IPS-18c (cell line): ENCODE data around the gene ERI3.

ENCODE experiments used
- H3K4me3 ChIP-seq: 2 replicates; pipeline ENCODE4 v1.7.0; 2013; ENCODE audit warnings: low read depth, mild to moderate bottlenecking, low read length, moderate library complexity; ENCODE audit not compliant: insufficient read depth
- H3K9me3 ChIP-seq: one replicate; pipeline ENCODE4 v1.6.1; 2013; ENCODE audit warnings: mild to moderate bottlenecking, low read length, moderate library complexity; ENCODE audit not compliant: control insufficient read depth, insufficient read depth

ERI3 gene

GRCh38 chr1:44301442-44301841, 53.6 kb downstream of the ERI3 start:
- Histone ChIP-seq H3K4me3 (no peak overlapping the region), H3K9me3 (peaks cover 2% of the 10 kb centered on the region)

GRCh38 chr1:44300852-44301251, 54.2 kb downstream of the ERI3 start:
- Histone ChIP-seq H3K9me3 (peaks cover 2% of the 10 kb centered on the region), H3K4me3 (no peak overlapping the region)

- H3K9me3 ChIP-seq: no peaks in the 10 kb centered on the region
- no peak overlapping the region for H3K4me3 ChIP-seq
These were observed 57.2 kb downstream of the ERI3 start for GRCh38 chr1:44297695-44298400.

- H3K4me3 ChIP-seq: no peak overlapping the region
- no peaks in the 10 kb centered on the region for H3K9me3 ChIP-seq
These were observed 58.3 kb downstream of the ERI3 start for GRCh38 chr1:44296806-44297205.

- Histone ChIP-seq H3K4me3 (no peak overlapping the region), H3K9me3 (no peaks in the 10 kb centered on the region)
These were observed 59.0 kb downstream of the ERI3 start for GRCh38 chr1:44296086-44296485.

GRCh38 chr1:44294588-44295007, 60.5 kb downstream of the ERI3 start:
- no peak overlapping the region for H3K4me3 ChIP-seq
- H3K9me3 ChIP-seq: no peaks in the 10 kb centered on the region

- Histone ChIP-seq H3K4me3 (no peak overlapping the region), H3K9me3 (no peaks in the 10 kb centered on the region)
These were observed 61.2 kb downstream of the ERI3 start for GRCh38 chr1:44293761-44294315.

GRCh38 chr1:44292651-44293050, 62.4 kb downstream of the ERI3 start:
- Histone ChIP-seq H3K4me3 (no peak overlapping the region), H3K9me3 (peaks cover 2% of the 10 kb centered on the region)

- Histone ChIP-seq H3K4me3 (no peak overlapping the region), H3K9me3 (peaks cover 2% of the 10 kb centered on the region)
These were observed 64.6 kb downstream of the ERI3 start for GRCh38 chr1:44290250-44291094.

- Histone ChIP-seq H3K4me3 (no peak overlapping the region), H3K9me3 (peaks cover 2% of the 10 kb centered on the region)
These were observed 65.5 kb downstream of the ERI3 start for GRCh38 chr1:44289530-44289929.

- peaks cover 2% of the 10 kb centered on the region for H3K9me3 ChIP-seq
- no peak overlapping the region for H3K4me3 ChIP-seq
These were observed 66.2 kb downstream of the ERI3 start for GRCh38 chr1:44288883-44289282.

- H3K4me3 ChIP-seq: no peak overlapping the region
- peaks cover 4% of the 10 kb centered on the region for H3K9me3 ChIP-seq
These were observed 70.9 kb downstream of the ERI3 start for GRCh38 chr1:44284184-44284583.

GRCh38 chr1:44283524-44284173, 71.4 kb downstream of the ERI3 start:
- no peak overlapping the region for H3K4me3 ChIP-seq
- peaks cover 4% of the 10 kb centered on the region for H3K9me3 ChIP-seq

GRCh38 chr1:44282704-44283426, 72.2 kb downstream of the ERI3 start:
- Histone ChIP-seq H3K9me3 (peaks cover 2% of the 10 kb centered on the region), H3K4me3 (no peak overlapping the region)

- no peak overlapping the region for H3K4me3 ChIP-seq
- H3K9me3 ChIP-seq: peaks cover 2% of the 10 kb centered on the region
These were observed 72.9 kb downstream of the ERI3 start for GRCh38 chr1:44281962-44282703.

GRCh38 chr1:44276901-44277300, 78.2 kb downstream of the ERI3 start:
- Histone ChIP-seq H3K9me3 (no peaks in the 10 kb centered on the region), H3K4me3 (no peak overlapping the region)
